Ovary (tissue), 9 donors: ENCODE data around the gene ZSWIM6. TPM values are rescaled to one million over a fixed set of nuclear protein-coding genes. Genes with fewer than 3 reads are reported as not detected.

Source experiments
- polyA plus RNA-seq, 2 donors: library from polyadenylated mRNA; stranded (reverse); fragments of 200-250 nt in 1 of 2; fragments of 350-450 nt in 1 of 2; fragmentation: Illumina TruSeq in 1 of 2; extraction: RNeasy Lipid Tissue Mini Kit (QIAGEN cat#74804) in 1 of 2; gene quantifications; one replicate each; pipeline ENCODE4 v1.2.3, GENCODE V29; 2013 to 2014
- total RNA-seq, 7 donors: library from RNA; depleted of rRNA in 2 of 7; stranded (reverse); fragments of >200 nt in 2 of 7; fragmentation: NEBNext Ultra II Directional in 3 of 7; extraction: Animal tissue kit (Norgen Biotek cat#: 25700) in 3 of 7; gene quantifications; one replicate each; pipeline versions ENCODE4 v1.1.0 to v1.2.4, GENCODE V29; 2016 to 2023
- donor health status: DM: no; HTN: no; CAD: no; lungs with moderate emphysema.
- donor health status: DM: no; HTN: no; CAD: no.
- donor health status: Bipolar disorder and iron deficiency.
- donor health status: DM: yes; HTN: yes; CAD: no.
- donor health status: DM: no; HTN: no; CAD: no.
- donor health status: DM: yes; HTN: yes; CAD: no.

The ZSWIM6 gene
- total and polyA plus RNA-seq, 9 donors: 4.1 to 15.3 (median 10.6) TPM

Other genes starting within 250 kb of the ZSWIM6 start
- 10 to 100 TPM; 17.6 to 59.3 (median 42.4) TPM for gene SMIM15, start 169.8 kb upstream of the ZSWIM6 start, total RNA-seq
- gene SMIM15, start 169.8 kb upstream of the ZSWIM6 start, polyA plus RNA-seq: 10 to 100 TPM; 26.1 to 39.7 TPM